HAP-1 (cell line): ENCODE results near the gene UBE2L5.

Source experiments
- DNase-seq, 2 experiments: peaks; one replicate each; pipeline ENCODE4 v3.0.0-alpha.2; 2016 to 2020; ENCODE audit warnings: low spot score in 2 of 2
- H3K27me3 ChIP-seq: fragments of 250-450 bp; sonication (Bioruptor Pico); 2 replicates; pipeline ENCODE4 v1.5.1; 2020; ENCODE audit warnings: low read depth, mild to moderate bottlenecking, moderate library complexity
- H3K36me3 ChIP-seq: fragments of 250-450 bp; sonication (Bioruptor Pico); replicated peaks from 2 replicates; pipeline ENCODE4 v1.5.1; 2020; ENCODE audit warnings: mild to moderate bottlenecking
- H3K4me1 ChIP-seq: fragments of 250-450 bp; sonication (Bioruptor Pico); 2 replicates; pipeline ENCODE4 v1.5.1; 2020; ENCODE audit warnings: mild to moderate bottlenecking
- H3K4me3 ChIP-seq: fragments of 250-450 bp; sonication (Bioruptor Pico); 2 replicates; pipeline ENCODE4 v1.5.1; 2020; ENCODE audit warnings: mild to moderate bottlenecking, moderate library complexity
- H3K9me3 ChIP-seq: fragments of 250-450 bp; sonication (Bioruptor Pico); 2 replicates; pipeline ENCODE4 v1.5.1; 2020; ENCODE audit warnings: mild to moderate bottlenecking, moderate library complexity
- in situ Hi-C: fragments of 300-500 bp; cut with MboI; formaldehyde crosslinking; loops from 3 replicates; pipeline ENCODE4 v1.14.3; 2020; ENCODE audit warnings: low sequenced_read_pairs, inconsistent platforms, mixed read lengths

UBE2L5 gene

DNA sequence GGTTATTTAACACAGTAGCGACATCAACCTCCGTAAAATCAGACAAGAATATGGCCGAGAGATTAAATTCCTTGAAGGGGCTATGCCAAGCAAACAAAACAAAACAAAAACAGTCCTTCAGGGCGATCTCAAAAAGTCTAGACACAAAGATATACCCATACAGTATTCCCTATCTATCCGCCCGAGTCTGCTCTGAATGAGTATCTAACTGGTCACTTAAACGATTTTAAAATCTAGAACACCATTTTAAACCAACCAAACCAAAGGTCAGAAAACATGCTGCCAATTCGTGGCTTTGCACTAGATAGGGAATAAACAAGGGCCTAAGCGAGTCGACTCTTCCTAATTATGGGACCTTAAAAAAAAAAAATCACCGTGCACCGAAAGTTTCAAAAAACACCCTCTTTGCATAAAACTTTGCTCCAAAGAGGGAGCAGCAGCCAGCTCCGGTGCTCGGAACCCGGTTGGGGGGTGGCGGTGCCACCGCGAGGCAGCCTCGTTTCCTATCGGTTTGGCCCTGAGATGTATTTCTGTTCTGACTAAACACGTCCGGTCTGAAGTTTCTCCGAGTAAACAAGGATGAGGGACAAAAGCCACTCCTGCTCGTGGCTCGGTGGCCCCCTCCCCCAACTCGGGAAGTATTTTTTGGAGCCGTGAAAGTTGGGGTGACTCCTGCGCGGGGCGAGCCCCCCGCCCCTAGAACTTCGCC is 41.6 kb downstream of the UBE2L5 start:
- Histone ChIP-seq H3K36me3 (peaks cover 48% of the 10 kb centered on the region), H3K4me1 (peaks cover 22% of the 10 kb centered on the region), H3K4me3 (peak overlapping the region; percentile 65), H3K27me3 (no peaks in the 10 kb centered on the region), H3K9me3 (no peaks in the 10 kb centered on the region)
- in situ Hi-C loops: no loop called here
- DNase-seq: peak; percentile 19 to 38

DNA sequence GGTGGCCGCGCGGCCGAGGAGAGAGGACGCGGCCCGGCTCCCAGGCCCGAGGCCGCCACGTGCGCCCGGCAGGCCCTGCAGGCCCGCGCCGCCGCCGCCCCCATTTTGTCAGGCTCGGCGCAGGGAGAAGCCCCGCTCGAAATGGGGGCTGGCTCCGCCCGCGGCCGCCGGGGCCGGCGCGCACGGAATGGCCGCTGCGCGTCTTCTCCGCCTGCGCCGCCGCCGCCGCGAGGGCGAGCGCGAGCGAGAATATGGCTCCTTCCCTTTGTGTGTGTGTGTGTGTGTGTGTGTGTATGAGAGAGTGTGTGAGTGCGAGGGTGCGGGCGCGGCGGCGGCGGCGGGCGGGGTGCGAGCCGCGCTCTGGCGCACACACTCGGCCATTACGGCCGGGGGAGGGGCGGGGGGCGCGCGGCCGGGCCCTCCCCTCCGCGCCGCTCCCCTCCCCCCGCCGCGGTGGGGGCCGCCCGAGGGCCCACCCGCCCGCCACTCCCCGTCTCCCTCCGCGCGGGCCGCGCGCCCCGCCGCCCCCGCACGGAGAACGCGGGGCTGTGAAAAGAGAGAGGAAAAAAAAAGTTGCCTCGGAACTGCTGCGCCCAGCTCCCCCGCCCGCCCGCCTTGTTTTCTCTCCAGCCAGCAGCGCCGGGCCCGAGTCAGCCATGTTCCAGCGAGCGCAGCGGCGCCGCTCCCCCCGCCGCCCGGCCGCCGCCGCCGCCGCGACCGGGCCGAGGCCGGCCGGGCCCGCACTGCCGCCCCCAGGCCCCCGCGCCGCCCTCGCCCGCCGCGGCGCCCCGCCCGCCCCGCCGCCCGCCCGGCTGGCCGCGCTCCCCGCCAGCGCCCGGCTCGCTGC is 42.4 kb downstream of the UBE2L5 start:
- peaks cover 22% of the 10 kb centered on the region for H3K4me1 ChIP-seq
- peak; percentile 59 to 83 for DNase-seq
- no peaks in the 10 kb centered on the region for H3K27me3 ChIP-seq
- no peaks in the 10 kb centered on the region for H3K9me3 ChIP-seq
- H3K4me3 ChIP-seq: peak overlapping the region; percentile 65
- H3K36me3 ChIP-seq: peaks cover 40% of the 10 kb centered on the region
- in situ Hi-C loops: loop anchor here (5.0 kb wide), 1 partner anchor 153 kb away; the partner anchor contains the start of gene USPL1

DNA sequence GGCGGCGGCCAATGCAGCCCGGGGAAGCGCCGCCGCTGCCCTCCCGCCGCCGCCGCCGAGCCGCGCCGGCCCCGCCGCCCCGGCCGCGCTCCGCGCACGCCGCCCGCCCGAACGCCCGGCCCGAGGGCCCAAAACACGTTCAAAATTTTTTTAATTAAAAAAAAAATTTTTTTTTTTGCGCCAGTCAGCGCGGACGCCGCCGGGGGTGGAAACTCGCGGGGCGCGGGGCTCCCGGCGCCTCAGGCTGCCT is 43.0 kb downstream of the UBE2L5 start:
- H3K27me3 ChIP-seq: no peaks in the 10 kb centered on the region
- no peaks in the 10 kb centered on the region for H3K9me3 ChIP-seq
- peaks cover 37% of the 10 kb centered on the region for H3K36me3 ChIP-seq
- in situ Hi-C loops: loop anchor here (5.0 kb wide), 1 partner anchor 152 kb away; the partner anchor contains the start of gene USPL1
- peak overlapping the region; percentile 44 for H3K4me3 ChIP-seq
- no peak for DNase-seq
- peaks cover 22% of the 10 kb centered on the region for H3K4me1 ChIP-seq

DNA sequence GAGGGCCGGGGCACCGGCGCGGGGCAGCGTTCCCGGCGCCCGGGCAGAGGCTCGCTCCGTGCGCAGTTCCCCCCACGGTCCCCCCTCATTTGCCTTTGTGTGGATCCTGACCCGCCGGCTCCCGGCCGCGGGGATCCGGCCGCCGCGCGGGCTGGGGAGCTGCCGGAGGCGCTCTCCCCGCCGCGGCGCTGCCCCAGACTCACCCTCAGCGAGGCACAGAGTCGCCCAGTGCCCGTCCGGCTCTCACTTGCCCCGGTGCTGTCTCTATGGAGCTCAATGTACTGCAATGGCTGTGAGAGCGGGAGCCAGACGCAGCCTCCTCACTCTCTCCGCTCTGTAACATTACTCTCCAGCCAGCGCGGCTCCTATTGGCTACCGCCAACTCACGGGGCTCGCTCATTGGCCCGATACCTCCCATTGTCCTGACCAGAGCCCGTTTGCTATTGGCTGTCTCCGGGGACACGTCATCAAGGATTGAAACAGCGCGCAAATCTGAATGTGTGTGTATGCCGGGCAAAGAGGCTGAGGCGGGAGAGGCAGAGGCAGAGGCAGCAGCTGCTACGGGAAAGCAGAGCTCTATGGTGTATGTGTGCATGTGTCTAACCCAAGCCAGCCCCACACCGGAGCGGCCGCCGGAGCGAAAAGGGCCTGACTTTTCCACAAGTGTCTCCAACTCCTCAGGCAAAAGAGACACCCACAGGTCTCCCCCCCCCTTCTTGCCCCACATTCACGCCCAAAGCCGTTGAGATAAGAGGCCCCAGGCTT is 43.5 kb downstream of the UBE2L5 start, which contains the start of gene HMGB1:
TSS of gene HMGB1 (minus strand) at position 344 of the 765 bp plus-strand sequence. CDS start 2,256 bp downstream, outside the sequence.
- H3K36me3 ChIP-seq: peaks cover 37% of the 10 kb centered on the region

DNA sequence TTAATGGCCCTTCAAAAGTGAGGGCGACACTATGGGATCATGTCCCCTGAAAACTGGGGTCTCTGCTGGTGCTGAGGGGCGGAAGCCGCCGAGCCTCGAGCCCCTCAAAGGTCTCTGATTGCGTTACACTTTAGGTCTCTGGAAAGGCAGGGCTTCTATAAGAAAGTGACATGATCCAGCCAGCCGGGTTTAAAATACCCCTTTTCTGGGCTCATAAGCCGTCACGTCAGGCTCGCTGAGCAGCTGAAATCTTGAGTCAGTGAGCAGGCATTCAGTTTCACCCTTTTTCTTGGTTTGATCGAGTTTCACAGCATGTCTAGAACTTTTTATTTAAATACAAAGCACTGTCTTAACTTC is 44.0 kb downstream of the UBE2L5 start:
- no peaks in the 10 kb centered on the region for H3K27me3 ChIP-seq
- peak; percentile 6 to 24 for DNase-seq
- peaks cover 34% of the 10 kb centered on the region for H3K36me3 ChIP-seq
- peak overlapping the region; percentile 44 for H3K4me3 ChIP-seq
- H3K4me1 ChIP-seq: peaks cover 22% of the 10 kb centered on the region
- in situ Hi-C loops: loop anchor here (5.0 kb wide), 1 partner anchor 151 kb away; the partner anchor contains the start of gene USPL1
- H3K9me3 ChIP-seq: no peaks in the 10 kb centered on the region

More for the DNA sequence above, 43.5 kb downstream of the UBE2L5 start, which contains the start of gene HMGB1:
- H3K4me1 ChIP-seq: peaks cover 22% of the 10 kb centered on the region
- peak within 1 kb of the TSS; percentile 65 for H3K4me3 ChIP-seq
- peak; percentile 98 to 99 for DNase-seq
- in situ Hi-C loops: loop anchor here (5.0 kb wide), 1 partner anchor 152 kb away; the partner anchor contains the start of gene USPL1
- no peaks in the 10 kb centered on the region for H3K27me3 ChIP-seq
- no peaks in the 10 kb centered on the region for H3K9me3 ChIP-seq

DNA sequence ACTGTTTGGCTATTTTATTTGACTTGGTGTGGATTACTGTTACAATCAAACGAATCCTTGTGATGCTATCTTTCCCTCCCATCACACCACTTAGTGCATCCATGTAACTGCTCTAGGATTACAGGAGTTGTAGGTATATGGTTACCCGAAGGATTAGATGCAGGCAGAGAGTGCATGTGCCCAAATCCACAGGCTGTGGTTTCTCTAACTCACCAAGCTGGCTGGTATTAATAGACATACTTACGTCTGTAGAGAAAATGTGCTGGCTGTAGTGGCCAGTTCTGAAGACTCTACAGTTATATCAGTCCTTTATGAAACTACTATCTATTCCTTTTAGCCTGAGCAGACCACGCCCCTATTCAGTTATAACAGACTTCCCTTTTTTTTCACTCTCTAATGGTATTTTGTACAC is 44.6 kb downstream of the UBE2L5 start:
- H3K27me3 ChIP-seq: no peaks in the 10 kb centered on the region
- H3K4me3 ChIP-seq: no peak overlapping the region; the same call in 1 of the 2 replicates
- H3K9me3 ChIP-seq: no peaks in the 10 kb centered on the region
- H3K36me3 ChIP-seq: peaks cover 28% of the 10 kb centered on the region
- peaks cover 22% of the 10 kb centered on the region for H3K4me1 ChIP-seq
- peak in 1 of 2 experiments; percentile 47 for DNase-seq
- in situ Hi-C loops: loop anchor here (5.0 kb wide), 1 partner anchor 150 kb away; the partner anchor contains the start of gene USPL1

DNA sequence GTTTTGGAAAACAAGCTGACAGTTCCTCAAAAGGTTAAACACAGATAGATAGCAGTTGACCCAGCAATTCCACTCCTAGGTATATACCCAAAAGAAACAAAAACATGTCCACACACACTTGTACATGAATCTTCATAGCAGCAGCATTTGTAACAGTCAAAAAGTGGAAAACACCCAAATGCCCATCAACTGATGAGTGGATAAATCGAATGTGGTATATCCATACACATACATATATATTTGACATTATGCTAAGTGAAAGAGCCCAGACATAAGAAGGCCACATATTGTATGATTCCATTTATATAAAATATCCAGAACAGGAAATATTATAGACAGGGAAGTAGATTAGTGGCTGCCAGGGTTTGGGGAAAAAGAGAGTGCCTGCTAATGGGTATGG is 51.4 kb downstream of the UBE2L5 start:
- H3K27me3 ChIP-seq: no peaks in the 10 kb centered on the region
- H3K9me3 ChIP-seq: no peaks in the 10 kb centered on the region
- DNase-seq: no peak
- peaks cover 12% of the 10 kb centered on the region for H3K4me1 ChIP-seq
- no peaks in the 10 kb centered on the region for H3K36me3 ChIP-seq
- in situ Hi-C loops: no loop called here
- no peak overlapping the region for H3K4me3 ChIP-seq

DNA sequence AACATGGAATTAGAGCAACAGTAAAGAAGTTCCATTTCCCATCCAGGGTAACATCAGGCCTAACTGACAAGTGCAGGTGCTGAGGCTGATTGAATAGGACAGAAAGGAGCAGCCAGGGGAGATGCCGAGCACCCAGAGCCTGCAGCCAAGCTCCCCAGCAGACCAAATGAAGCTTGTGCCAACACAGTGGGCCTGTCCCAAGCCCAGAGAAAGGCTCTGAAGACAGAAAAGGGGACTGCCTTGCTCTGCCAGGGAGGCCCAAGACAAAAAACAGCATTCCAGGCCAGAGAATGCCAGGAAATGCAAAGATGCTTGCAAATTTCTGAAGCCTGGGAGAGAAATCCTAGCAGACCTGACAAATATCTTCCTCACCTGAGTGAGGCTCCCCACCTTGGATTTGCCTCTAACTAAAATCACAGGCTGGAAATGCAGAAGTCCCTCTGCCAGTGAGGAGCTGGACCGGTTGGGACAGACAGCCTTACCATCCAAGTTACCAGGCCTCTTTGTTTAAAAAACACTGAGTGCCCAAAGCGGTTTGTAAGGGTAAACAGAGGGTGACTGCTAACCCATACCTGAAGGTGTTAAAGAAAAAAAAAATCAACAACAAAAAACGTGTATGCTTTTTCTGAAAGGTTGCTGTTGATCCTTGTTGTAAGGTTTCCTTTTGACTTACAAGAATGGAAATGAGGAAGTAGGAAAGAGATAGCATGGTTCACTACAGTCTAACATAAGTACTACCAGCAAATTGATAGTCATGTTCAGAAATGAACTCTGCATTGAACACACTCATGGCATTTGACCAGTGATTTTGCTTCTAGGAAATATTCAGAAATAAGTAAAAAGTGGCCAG is 55.3 kb downstream of the UBE2L5 start:
- in situ Hi-C loops: no loop called here
- Histone ChIP-seq H3K9me3 (no peaks in the 10 kb centered on the region), H3K4me3 (no peak overlapping the region), H3K27me3 (no peaks in the 10 kb centered on the region), H3K36me3 (no peaks in the 10 kb centered on the region), H3K4me1 (peaks cover 29% of the 10 kb centered on the region)
- DNase-seq: peak in 1 of 2 experiments; percentile 20
